HG03139 (cell line): ENCODE results near the gene UBQLN4.
"Not testable (repeated sequence)": the region's sequence is repeated elsewhere in the genome, so short reads cannot be mapped to it uniquely, and the experiment has no call there.

Experiments
- ATAC-seq: cut with Tn5 transposase; IDR thresholded peaks from one replicate; pipeline ENCODE4 v1.9.1; 2021; ENCODE audit not compliant: unreplicated experiment

The UBQLN4 gene

GRCh38 chr1:156081180-156081916 lies 27.8 kb upstream of the UBQLN4 start:
- ATAC-seq = no peak

GRCh38 chr1:156080863-156081179 lies 27.2 kb upstream of the UBQLN4 start:
- ATAC-seq = no peak

- no peak for ATAC-seq
Measured at GRCh38 chr1:156080241-156080862, 26.8 kb upstream of the UBQLN4 start.

- ATAC-seq = no peak
Measured at GRCh38 chr1:156079762-156080161, 26.2 kb upstream of the UBQLN4 start.

- ATAC-seq = no peak
Measured at GRCh38 chr1:156078728-156079127, 25.1 kb upstream of the UBQLN4 start.

GRCh38 chr1:156077430-156077760 lies 23.8 kb upstream of the UBQLN4 start:
- ATAC-seq = no peak

- no peak for ATAC-seq
Measured at GRCh38 chr1:156076609-156077429, 23.2 kb upstream of the UBQLN4 start.

GRCh38 chr1:156075775-156076204 lies 22.2 kb upstream of the UBQLN4 start:
- ATAC-seq = no peak

GRCh38 chr1:156075162-156075561 lies 21.6 kb upstream of the UBQLN4 start:
- no peak for ATAC-seq

GRCh38 chr1:156074661-156075060 lies 21.1 kb upstream of the UBQLN4 start:
- ATAC-seq = no peak

GRCh38 chr1:156073740-156074139 lies 20.1 kb upstream of the UBQLN4 start:
- ATAC-seq = no peak

- ATAC-seq = no peak
Measured at GRCh38 chr1:156073110-156073687, 19.6 kb upstream of the UBQLN4 start.

GRCh38 chr1:156072251-156072650 lies 18.7 kb upstream of the UBQLN4 start:
- ATAC-seq = no peak

- not testable (repeated sequence) for ATAC-seq
Measured at GRCh38 chr1:156071332-156071816, 17.8 kb upstream of the UBQLN4 start.

GRCh38 chr1:156070548-156070947 lies 16.9 kb upstream of the UBQLN4 start:
- no peak for ATAC-seq

- no peak for ATAC-seq
Measured at GRCh38 chr1:156069490-156070455, 16.2 kb upstream of the UBQLN4 start.

GRCh38 chr1:156067262-156067661 lies 13.7 kb upstream of the UBQLN4 start:
- no peak for ATAC-seq

GRCh38 chr1:156065871-156066270 lies 12.3 kb upstream of the UBQLN4 start:
- no peak for ATAC-seq

GRCh38 chr1:156065212-156065611 lies 11.6 kb upstream of the UBQLN4 start:
- no peak for ATAC-seq

GRCh38 chr1:156064615-156065014 lies 11.0 kb upstream of the UBQLN4 start:
- no peak for ATAC-seq

GRCh38 chr1:156063997-156064285 lies 10.3 kb upstream of the UBQLN4 start:
- no peak for ATAC-seq
